ENCODE results near the gene SSRP1.

SSRP1 gene

DNA sequence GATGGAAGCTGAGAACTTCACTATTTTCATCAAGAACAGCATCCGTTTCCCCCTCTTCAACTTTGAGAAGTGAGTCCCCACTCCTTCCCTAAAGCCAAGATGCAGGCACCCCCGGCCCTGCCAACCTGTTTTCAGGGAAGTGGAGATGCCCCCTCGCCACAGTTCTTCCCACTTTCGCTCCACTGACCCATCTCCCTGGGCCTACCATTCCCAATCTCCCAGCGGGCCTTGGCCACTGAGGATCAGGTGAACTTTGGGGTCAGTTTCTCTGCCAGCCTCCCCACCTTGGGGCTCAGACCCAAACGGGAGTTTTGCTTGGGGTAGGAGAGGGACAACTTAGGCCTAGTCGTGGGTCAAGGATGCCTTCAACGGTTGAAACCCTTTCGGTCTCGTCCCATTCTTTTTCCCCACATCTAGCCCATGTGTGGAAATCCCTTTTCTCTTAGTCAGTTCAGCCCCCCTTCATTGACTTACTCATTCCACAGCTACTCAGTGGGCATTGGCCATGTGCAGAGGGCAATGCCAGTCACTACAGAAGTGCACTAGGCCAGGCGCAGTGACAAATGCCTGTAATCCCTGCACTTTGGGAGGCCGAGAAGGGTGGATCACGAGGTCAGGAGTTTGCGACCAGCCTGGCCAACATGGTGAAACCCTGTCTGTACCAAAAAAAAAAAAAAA, 13.1 kb upstream of the SSRP1 start:
- in situ Hi-C loops (cut with HindIII; ENCODE audit: low sequenced_read_pairs), result no loop called here
- no peak for DNase-seq (ENCODE audit: low read depth, low spot score)
- TF ChIP-seq, protein P1, sequence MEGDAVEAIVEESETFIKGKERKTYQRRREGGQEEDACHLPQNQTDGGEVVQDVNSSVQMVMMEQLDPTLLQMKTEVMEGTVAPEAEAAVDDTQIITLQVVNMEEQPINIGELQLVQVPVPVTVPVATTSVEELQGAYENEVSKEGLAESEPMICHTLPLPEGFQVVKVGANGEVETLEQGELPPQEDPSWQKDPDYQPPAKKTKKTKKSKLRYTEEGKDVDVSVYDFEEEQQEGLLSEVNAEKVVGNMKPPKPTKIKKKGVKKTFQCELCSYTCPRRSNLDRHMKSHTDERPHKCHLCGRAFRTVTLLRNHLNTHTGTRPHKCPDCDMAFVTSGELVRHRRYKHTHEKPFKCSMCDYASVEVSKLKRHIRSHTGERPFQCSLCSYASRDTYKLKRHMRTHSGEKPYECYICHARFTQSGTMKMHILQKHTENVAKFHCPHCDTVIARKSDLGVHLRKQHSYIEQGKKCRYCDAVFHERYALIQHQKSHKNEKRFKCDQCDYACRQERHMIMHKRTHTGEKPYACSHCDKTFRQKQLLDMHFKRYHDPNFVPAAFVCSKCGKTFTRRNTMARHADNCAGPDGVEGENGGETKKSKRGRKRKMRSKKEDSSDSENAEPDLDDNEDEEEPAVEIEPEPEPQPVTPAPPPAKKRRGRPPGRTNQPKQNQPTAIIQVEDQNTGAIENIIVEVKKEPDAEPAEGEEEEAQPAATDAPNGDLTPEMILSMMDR (IDR thresholded peaks at IDR 0.05; ENCODE audit: low read depth, low read length), result no peak

DNA sequence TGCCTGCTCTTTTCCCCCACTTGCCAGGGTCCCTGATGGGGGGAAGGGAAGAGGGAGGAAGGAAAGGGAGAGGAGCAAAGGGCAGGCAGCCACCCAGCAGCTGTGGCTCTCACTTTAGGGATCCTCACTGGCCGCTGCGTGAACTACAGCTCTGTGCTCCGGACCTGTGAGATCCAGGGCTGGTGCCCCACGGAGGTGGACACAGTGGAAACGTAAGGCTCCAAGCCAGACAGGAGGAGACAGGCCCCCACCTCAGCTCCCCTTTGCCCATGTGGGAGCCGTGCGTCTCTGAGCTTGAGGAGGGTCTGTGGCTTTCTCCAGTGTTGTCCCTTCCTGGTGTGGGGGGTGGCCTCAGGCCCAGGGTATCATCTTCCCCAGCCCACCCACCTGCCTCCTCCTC, 12.4 kb upstream of the SSRP1 start:
- TF ChIP-seq, protein P1 (IDR thresholded peaks at IDR 0.05; ENCODE audit: low read depth, low read length), result no peak
- in situ Hi-C loops (cut with HindIII; ENCODE audit: low sequenced_read_pairs), result no loop called here
- no peak for DNase-seq (ENCODE audit: low read depth, low spot score)
- no peak overlapping the region for H3K4me3 ChIP-seq (ENCODE audit: low read depth, low read length)

More for the DNA sequence above, 13.1 kb upstream of the SSRP1 start:
- no peak overlapping the region for H3K4me3 ChIP-seq (ENCODE audit: low read depth, low read length)

DNA sequence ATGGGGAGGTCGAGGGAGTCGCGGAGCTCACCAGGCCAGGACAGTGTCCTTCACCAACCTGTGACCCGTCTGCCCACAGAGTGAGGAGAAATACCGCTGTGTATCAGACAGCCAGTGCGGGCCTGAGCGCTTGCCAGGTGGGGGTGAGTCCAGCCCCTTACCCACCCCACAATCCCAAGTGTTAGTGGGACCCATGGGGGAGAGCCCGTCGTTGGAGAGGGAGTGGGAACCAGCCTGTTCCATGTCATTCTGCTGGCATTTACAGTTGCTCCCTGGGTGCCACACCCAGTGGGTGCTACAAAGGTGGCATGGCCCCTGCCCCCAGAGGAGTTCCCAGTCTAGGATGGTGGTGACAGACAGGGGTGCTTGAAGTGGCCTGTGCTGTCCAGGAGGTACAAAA, 11.6 kb upstream of the SSRP1 start:
- TF ChIP-seq, protein P1 (IDR thresholded peaks at IDR 0.05; ENCODE audit: low read depth, low read length), result no peak
- in situ Hi-C loops (cut with HindIII; ENCODE audit: low sequenced_read_pairs), result no loop called here
- no peak overlapping the region for H3K4me3 ChIP-seq (ENCODE audit: low read depth, low read length)
- no peak for DNase-seq (ENCODE audit: low read depth, low spot score)

DNA sequence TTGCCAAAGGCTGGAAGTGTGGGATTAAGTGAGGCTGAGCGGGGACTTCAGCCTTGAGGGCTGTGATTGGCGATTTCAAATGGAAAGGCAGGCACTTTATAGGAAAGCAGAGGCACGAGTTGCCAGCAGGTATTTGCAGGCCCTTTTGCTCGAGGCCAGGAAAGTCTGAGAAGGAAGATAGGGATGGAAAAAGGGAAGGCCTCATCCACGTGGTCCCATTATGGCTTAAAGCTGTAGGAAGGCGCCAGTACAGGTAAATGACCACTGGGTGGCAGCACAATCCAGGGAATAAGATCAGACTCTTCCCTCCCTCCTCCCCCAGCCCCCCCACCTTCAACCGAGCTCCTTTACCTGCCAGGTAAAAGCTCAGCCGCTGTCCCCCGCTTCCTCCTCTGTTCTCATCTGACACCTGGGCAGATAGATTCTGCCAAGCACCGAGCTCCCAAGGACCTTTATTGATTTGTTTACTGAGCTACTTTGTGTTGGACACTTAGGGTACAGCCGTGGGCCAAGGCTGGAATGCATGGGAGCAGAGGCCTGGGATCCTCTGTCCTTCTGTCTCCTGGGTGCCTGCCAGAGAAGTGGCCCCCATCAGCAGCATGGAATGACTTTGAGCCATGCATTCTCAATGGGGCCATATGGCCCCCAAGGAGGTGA, 10.0 kb upstream of the SSRP1 start:
- DNase-seq (ENCODE audit: low read depth, low spot score), result peak; percentile 62
- TF ChIP-seq, protein P1 (IDR thresholded peaks at IDR 0.05; ENCODE audit: low read depth, low read length), result peak; percentile 77
- in situ Hi-C loops (cut with HindIII; ENCODE audit: low sequenced_read_pairs), result no loop called here
- no peak overlapping the region for H3K4me3 ChIP-seq (ENCODE audit: low read depth, low read length)

DNA sequence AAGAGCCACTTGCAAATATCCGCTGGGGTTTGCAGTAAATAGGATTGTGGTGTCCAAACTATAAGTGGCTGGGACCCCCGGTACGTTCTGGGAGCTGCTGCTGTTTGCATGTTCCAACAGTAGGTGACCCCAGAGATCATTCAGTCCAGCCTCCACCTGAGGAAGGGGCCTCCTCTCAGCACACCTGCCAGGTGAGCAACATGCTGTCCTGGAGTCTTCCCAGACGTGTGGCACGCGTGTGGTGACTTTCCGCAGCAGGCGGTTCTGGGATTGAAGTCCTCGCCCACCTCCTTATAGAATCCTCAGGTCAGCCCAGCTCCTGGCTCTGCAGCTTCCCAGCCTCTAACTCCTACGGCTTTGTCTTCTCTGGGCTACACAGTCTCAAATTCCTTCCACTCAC, 9.1 kb upstream of the SSRP1 start:
- no peak overlapping the region for H3K4me3 ChIP-seq (ENCODE audit: low read depth, low read length)
- in situ Hi-C loops (cut with HindIII; ENCODE audit: low sequenced_read_pairs), result no loop called here
- TF ChIP-seq, protein P1 (IDR thresholded peaks at IDR 0.05; ENCODE audit: low read depth, low read length), result no peak
- DNase-seq (ENCODE audit: low read depth, low spot score), result no peak

DNA sequence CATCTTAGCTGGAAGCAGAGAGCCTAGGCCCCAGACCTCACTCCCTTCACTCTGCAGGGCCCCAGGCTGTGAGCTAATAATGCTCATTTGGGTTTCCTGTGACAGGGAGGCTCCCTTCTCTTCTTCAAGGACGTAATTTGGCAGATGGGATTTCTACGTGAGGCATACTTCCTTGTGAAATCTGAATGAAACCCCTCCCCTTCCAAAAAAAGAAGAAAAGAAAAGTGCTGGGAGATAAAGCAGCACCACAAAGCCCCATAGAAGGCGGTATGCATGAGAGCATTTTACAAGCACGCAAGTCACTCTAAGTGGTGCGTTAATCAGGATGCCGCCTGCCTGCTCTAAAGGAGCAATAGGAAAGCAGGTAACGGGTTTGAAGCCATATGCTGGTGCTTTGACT, 8.1 kb upstream of the SSRP1 start:
- DNase-seq (ENCODE audit: low read depth, low spot score), result no peak
- TF ChIP-seq, protein P1 (IDR thresholded peaks at IDR 0.05; ENCODE audit: low read depth, low read length), result no peak
- H3K4me3 ChIP-seq (ENCODE audit: low read depth, low read length), result no peak overlapping the region
- in situ Hi-C loops (cut with HindIII; ENCODE audit: low sequenced_read_pairs), result no loop called here
